A549 (cell line): ENCODE data around the gene TARP.

Source experiments
- ATAC-seq, 2 experiments: fragments of 200-7000 bp in 1 of 2; fragments of >200 bp in 1 of 2; cut with Nextera tagmentation in 1 of 2; cut with Tn5 transposase in 1 of 2; 3 replicates each; pipeline versions ENCODE4 v1.8.0 to v1.9.1; 2018 to 2020; ENCODE audit warnings: mild to moderate bottlenecking in 1 of 2, moderate library complexity in 1 of 2
- CTCF ChIA-PET: fragments of 300-600 bp; sonication (Branson Sonifier 250); formaldehyde crosslinking; extraction: SDS; loops from one replicate; lab custom pipeline; 2021; ENCODE audit warnings: antibody characterized with exemption, inconsistent platforms; lab: Yijun Ruan, JAX
- POLR2A ChIA-PET: fragments of 350-600 bp; formaldehyde crosslinking; extraction: SDS; loops from one replicate; lab custom pipeline; 2021; ENCODE audit warnings: antibody characterized with exemption, inconsistent platforms; lab: Yijun Ruan, JAX
- DNase-seq, 2 experiments: peaks; one replicate each; pipeline versions ENCODE4 v3.0.0 to v3.0.0-alpha.2; 2011 to 2016; ENCODE audit warnings: low read depth in 1 of 2, low spot score in 1 of 2
- FAIRE-seq: peaks from 2 replicates; lab custom pipeline; 2011; peaks lifted over from hg19 to GRCh38; lab: Jason Lieb, UNC
- H3K27ac ChIP-seq, 2 experiments: fragments of >200 bp; sonication (Bioruptor Twin); formaldehyde crosslinking; 3 replicates each; pipeline ENCODE4 v1.5.1; 2016 to 2017
- H3K4me1 ChIP-seq: fragments of >200 bp; sonication (Bioruptor Twin); formaldehyde crosslinking; 3 replicates; pipeline ENCODE4 v1.6.1; 2016
- H3K4me2 ChIP-seq: fragments of >200 bp; sonication (Bioruptor Twin); formaldehyde crosslinking; 3 replicates; pipeline ENCODE4 v1.6.1; 2016
- H3K4me3 ChIP-seq: fragments of >200 bp; sonication (Bioruptor Twin); formaldehyde crosslinking; 3 replicates; pipeline ENCODE4 v1.5.1; 2016
- H3K9me3 ChIP-seq: fragments of >200 bp; sonication (Bioruptor Twin); formaldehyde crosslinking; 3 replicates; pipeline ENCODE4 v1.6.1; 2016
- CEBPB ChIP-seq, 2 experiments: fragments of >200 bp in 1 of 2; sonication (Bioruptor Twin) in 1 of 2; formaldehyde crosslinking in 1 of 2; IDR thresholded peaks; 2 replicates each; pipeline ENCODE4 v1.6.1; 2012 to 2016
- CTCF ChIP-seq: fragments of >200 bp; sonication (Bioruptor Twin); formaldehyde crosslinking; IDR thresholded peaks from 3 replicates; pipeline ENCODE4 v1.5.1; 2016
- EHF ChIP-seq: fragments of 250-450 bp; sonication (Bioruptor Pico); IDR thresholded peaks from 2 replicates; pipeline ENCODE4 v1.5.0; 2020; ENCODE audit warnings: mild to moderate bottlenecking
- ELK1 ChIP-seq: fragments of 150-350 bp; IDR thresholded peaks from 2 replicates; pipeline ENCODE4 v1.6.1; 2014; ENCODE audit warnings: low read depth, mild to moderate bottlenecking, low read length
- ESRRA ChIP-seq: fragments of 150-350 bp; IDR thresholded peaks from 2 replicates; pipeline ENCODE4 v1.6.1; 2014; ENCODE audit warnings: mild to moderate bottlenecking, low read length, borderline replicate concordance
- GATA3 ChIP-seq: IDR thresholded peaks from 2 replicates; pipeline ENCODE4 v1.6.1; 2012; ENCODE audit warnings: borderline replicate concordance
- HOXA7 ChIP-seq: fragments of 250-450 bp; sonication (Bioruptor Pico); IDR thresholded peaks from 2 replicates; pipeline ENCODE4 v1.5.0; 2020; ENCODE audit warnings: mild to moderate bottlenecking, moderate library complexity
- HOXB5 ChIP-seq: fragments of 250-450 bp; sonication (Bioruptor Pico); IDR thresholded peaks from 2 replicates; pipeline ENCODE4 v1.5.0; 2020; ENCODE audit warnings: mild to moderate bottlenecking, moderate library complexity
- JUN ChIP-seq, 2 experiments: fragments of >200 bp; sonication (Bioruptor Twin); formaldehyde crosslinking; IDR thresholded peaks; 2 replicates in 1 of 2; 3 replicates in 1 of 2; pipeline ENCODE4 v1.6.1; 2016 to 2017
- JUNB ChIP-seq: fragments of >200 bp; sonication (Bioruptor Twin); formaldehyde crosslinking; IDR thresholded peaks from 2 replicates; pipeline ENCODE4 v1.6.1; 2016
- KDM1A ChIP-seq: fragments of 200-600 bp; sonication (generic); IDR thresholded peaks from 2 replicates; pipeline ENCODE4 v1.6.1; 2016; ENCODE audit warnings: low read depth, mild to moderate bottlenecking
- MAX ChIP-seq: IDR thresholded peaks from 2 replicates; pipeline ENCODE4 v1.6.1; 2012
- PHF8 ChIP-seq: fragments of 200-600 bp; sonication (generic); IDR thresholded peaks from 2 replicates; pipeline ENCODE4 v1.6.1; 2016; ENCODE audit warnings: low read depth, mild to moderate bottlenecking, antibody characterized with exemption, moderate library complexity, borderline replicate concordance
- RCOR1 ChIP-seq: fragments of 150-350 bp; IDR thresholded peaks from 2 replicates; pipeline ENCODE4 v1.6.1; 2014; ENCODE audit warnings: antibody characterized with exemption, low read length, low read depth
- RNF2 ChIP-seq: fragments of 200-600 bp; sonication (generic); IDR thresholded peaks from 2 replicates; pipeline ENCODE4 v1.6.1; 2016; ENCODE audit warnings: low read depth, mild to moderate bottlenecking, antibody characterized with exemption, moderate library complexity, borderline replicate concordance
- SMC3 ChIP-seq: fragments of >200 bp; sonication (Bioruptor Twin); formaldehyde crosslinking; IDR thresholded peaks from 3 replicates; pipeline ENCODE4 v1.6.1; 2018; ENCODE audit warnings: inconsistent platforms
- ZC3H11A ChIP-seq: fragments of 450-650 bp; IDR thresholded peaks from 2 replicates; pipeline ENCODE4 v1.6.1; 2014; ENCODE audit warnings: antibody characterized with exemption, mild to moderate bottlenecking
- ZFP36 ChIP-seq: fragments of 450-650 bp; IDR thresholded peaks from 2 replicates; pipeline ENCODE4 v1.6.1; 2014; ENCODE audit warnings: borderline replicate concordance; ENCODE audit not compliant: partially characterized antibody
- ZNF302 ChIP-seq: fragments of 250-450 bp; sonication (Bioruptor Pico); IDR thresholded peaks from 2 replicates; pipeline ENCODE4 v1.9.0; 2021; ENCODE audit warnings: inconsistent platforms, mild to moderate bottlenecking, moderate library complexity
- ZSCAN20 ChIP-seq: fragments of 250-450 bp; sonication (Bioruptor Pico); IDR thresholded peaks from 2 replicates; pipeline ENCODE4 v1.8.0; 2022; ENCODE audit warnings: mild to moderate bottlenecking, moderate library complexity
- WGBS: methylation state at CpG from one replicate; pipeline ENCODE4 v1.1.6; 2017; ENCODE audit errors: missing lambda C conversion rate; 5-methylcytosine and 5-hydroxymethylcytosine counted together
- TF ChIP-seq, protein P1 (sequence below): fragments of 250-450 bp; sonication (Bioruptor Pico); IDR thresholded peaks from 2 replicates; pipeline ENCODE4 v1.5.0; 2021; ENCODE audit warnings: mild to moderate bottlenecking, moderate library complexity, borderline replicate concordance
- TF ChIP-seq, protein P2 (sequence below): fragments of >200 bp; sonication (Bioruptor Twin); formaldehyde crosslinking; IDR thresholded peaks from 3 replicates; pipeline ENCODE4 v1.6.1; 2016

Gene TARP

GRCh38 chr7:38224392-38224791 is 49.0 kb downstream of the TARP start:
- CTCF ChIA-PET, result interaction anchor here (1.6 kb wide), 1 partner anchor 95 kb away, joined by 3 read pairs; no protein-coding TSS in a partner anchor
- FAIRE-seq (no peak), ATAC-seq (no peak)

DNA sequence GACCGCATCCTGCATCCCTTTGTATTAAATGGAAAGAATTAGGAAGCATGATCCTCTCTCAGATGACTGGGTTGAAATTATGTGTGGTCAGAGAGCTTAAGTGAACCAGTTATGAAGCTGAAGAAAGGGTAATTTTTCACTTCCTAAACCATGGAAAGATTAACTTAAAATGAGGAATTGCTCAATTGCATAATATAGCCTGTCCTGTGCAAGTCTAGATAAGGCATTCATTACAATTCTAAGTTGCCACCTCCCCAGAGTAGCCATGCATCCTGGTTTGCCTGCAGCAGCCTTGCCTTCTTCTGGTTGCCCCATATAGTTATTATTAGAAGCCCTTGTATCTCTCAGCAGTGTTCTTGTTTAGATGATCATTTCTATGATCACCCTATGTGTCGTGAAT is 50.1 kb downstream of the TARP start:
- FAIRE-seq (no peak), ATAC-seq (no peak), DNase-seq (no peak)
- H3K4me3 ChIP-seq, result no peak overlapping the region
- TF ChIP-seq SMC3 (no peak), HOXA7 (CRISPR knock-in tag) (no peak), RCOR1 (no peak), EHF (no peak), ZNF302 (no peak)
- 85% methylated on average over 2 of the region's 2 CpGs for WGBS
- POLR2A ChIA-PET, result interaction anchor here (1.2 kb wide), 1 partner anchor 45 kb away, joined by 4 read pairs; the partner anchor contains the start of gene STARD3NL
- H3K4me2 ChIP-seq, result no peak overlapping the region
- H3K27ac ChIP-seq, result no peak overlapping the region
- H3K4me1 ChIP-seq, result no peaks in the 10 kb centered on the region
- CTCF ChIA-PET, result interaction anchor here (0.8 to 5.0 kb wide), 26 partner anchors 11 to 327 kb away, joined by 3 to 47 read pairs (median 5); partner anchors contain the start of genes SFRP4 and STARD3NL
- no peaks in the 10 kb centered on the region for H3K9me3 ChIP-seq

More at GRCh38 chr7:38224392-38224791, 49.0 kb downstream of the TARP start:
- no peak overlapping the region for H3K4me3 ChIP-seq
- H3K4me1 ChIP-seq, result no peaks in the 10 kb centered on the region
- WGBS, result 88% methylated on average over 5 of the region's 5 CpGs
- H3K9me3 ChIP-seq, result no peaks in the 10 kb centered on the region
- POLR2A ChIA-PET, result no interaction called here
- no peak for DNase-seq
- no peak for TF ChIP-seq JUN (IDR thresholded peaks at IDR 0.05)
- TF ChIP-seq ZFP36, result no peak
- TF ChIP-seq ZC3H11A, result no peak
- TF ChIP-seq PHF8, result no peak
- no peak for TF ChIP-seq SMC3
- no peak for TF ChIP-seq JUNB
- no peak for TF ChIP-seq CEBPB (IDR thresholded peaks at IDR 0.05)
- TF ChIP-seq ELK1, result no peak
- TF ChIP-seq, protein P1, sequence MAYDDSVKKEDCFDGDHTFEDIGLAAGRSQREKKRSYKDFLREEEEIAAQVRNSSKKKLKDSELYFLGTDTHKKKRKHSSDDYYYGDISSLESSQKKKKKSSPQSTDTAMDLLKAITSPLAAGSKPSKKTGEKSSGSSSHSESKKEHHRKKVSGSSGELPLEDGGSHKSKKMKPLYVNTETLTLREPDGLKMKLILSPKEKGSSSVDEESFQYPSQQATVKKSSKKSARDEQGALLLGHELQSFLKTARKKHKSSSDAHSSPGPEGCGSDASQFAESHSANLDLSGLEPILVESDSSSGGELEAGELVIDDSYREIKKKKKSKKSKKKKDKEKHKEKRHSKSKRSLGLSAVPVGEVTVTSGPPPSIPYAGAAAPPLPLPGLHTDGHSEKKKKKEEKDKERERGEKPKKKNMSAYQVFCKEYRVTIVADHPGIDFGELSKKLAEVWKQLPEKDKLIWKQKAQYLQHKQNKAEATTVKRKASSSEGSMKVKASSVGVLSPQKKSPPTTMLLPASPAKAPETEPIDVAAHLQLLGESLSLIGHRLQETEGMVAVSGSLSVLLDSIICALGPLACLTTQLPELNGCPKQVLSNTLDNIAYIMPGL, result no peak
- TF ChIP-seq ZSCAN20, result no peak
- TF ChIP-seq, protein P2, sequence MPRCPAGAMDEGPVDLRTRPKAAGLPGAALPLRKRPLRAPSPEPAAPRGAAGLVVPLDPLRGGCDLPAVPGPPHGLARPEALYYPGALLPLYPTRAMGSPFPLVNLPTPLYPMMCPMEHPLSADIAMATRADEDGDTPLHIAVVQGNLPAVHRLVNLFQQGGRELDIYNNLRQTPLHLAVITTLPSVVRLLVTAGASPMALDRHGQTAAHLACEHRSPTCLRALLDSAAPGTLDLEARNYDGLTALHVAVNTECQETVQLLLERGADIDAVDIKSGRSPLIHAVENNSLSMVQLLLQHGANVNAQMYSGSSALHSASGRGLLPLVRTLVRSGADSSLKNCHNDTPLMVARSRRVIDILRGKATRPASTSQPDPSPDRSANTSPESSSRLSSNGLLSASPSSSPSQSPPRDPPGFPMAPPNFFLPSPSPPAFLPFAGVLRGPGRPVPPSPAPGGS, result no peak
- TF ChIP-seq KDM1A, result no peak
- TF ChIP-seq ESRRA, result no peak
- TF ChIP-seq CTCF, result no peak
- no peak for TF ChIP-seq GATA3
- no peak for TF ChIP-seq MAX
- no peak for TF ChIP-seq HOXB5 (CRISPR knock-in tag)
- no peak for TF ChIP-seq RNF2
- no peak for TF ChIP-seq RCOR1
- no peak for TF ChIP-seq EHF
- H3K27ac ChIP-seq, result no peak overlapping the region
- H3K4me2 ChIP-seq, result no peak overlapping the region
